Hematopoietic multipotent progenitor cell treated with erythropoietin and hydrocortisone succinate and interleukin-3 and kit ligand, for 17 days (in vitro differentiated cells): ENCODE data around the gene CHST15.

Source experiments
- DNase-seq: peaks from one replicate; pipeline ENCODE4 v3.0.0-alpha.2; 2015; ENCODE audit warnings: low spot score

Gene CHST15

GRCh38 chr10:124029559-124029958 is 63.8 kb downstream of the CHST15 start:
- no peak for DNase-seq

- DNase-seq = no peak
Measured at GRCh38 chr10:124028700-124029480, 64.5 kb downstream of the CHST15 start.

- DNase-seq = no peak
Measured at GRCh38 chr10:124027651-124028050, 65.7 kb downstream of the CHST15 start.

GRCh38 chr10:124027031-124027611 is 66.3 kb downstream of the CHST15 start:
- no peak for DNase-seq

DNA sequence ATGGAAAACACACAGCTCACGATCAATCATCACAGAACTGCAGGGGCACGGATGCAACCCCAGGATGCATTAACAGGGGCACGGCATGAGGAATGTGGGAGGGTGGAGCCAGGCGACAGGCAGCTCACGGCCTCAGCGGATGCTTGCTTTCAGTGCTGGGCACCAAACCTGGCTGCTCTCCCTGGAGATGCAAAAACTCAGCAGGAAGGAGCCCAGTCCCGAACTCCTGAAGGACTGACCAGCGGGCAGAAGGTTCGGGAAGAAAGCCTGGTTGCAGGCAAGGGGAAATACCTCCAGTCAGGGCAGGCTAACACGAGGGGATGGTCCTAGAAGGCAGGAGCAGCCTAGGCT is 66.8 kb downstream of the CHST15 start:
- DNase-seq = no peak

- DNase-seq = no peak
Measured at GRCh38 chr10:124025660-124026588, 67.5 kb downstream of the CHST15 start.

DNA sequence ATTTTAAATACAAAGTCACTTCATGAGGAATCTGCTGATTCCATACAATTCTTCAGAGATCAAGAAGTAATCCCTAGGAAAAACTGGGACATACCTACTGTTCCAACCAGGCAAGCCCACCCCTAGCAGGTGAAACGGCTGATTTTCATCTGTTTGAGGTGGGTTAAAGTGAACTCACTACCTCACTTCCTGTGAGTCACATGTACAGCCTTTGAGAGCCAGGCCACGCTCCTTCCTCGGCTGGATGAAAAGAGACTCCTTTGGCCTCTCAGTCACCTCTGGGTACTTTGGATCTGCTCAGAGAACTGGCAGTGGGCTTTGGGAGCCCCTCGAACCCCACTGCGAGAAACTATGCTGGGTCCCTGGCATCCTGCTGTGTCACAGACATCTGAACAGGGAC is 68.2 kb downstream of the CHST15 start:
- no peak for DNase-seq

GRCh38 chr10:124022066-124022465 is 71.3 kb downstream of the CHST15 start:
- no peak for DNase-seq

GRCh38 chr10:124020981-124021815 is 72.2 kb downstream of the CHST15 start:
- no peak for DNase-seq

GRCh38 chr10:124019886-124020797 is 73.3 kb downstream of the CHST15 start:
- DNase-seq = no peak

GRCh38 chr10:124018886-124019525 is 74.4 kb downstream of the CHST15 start:
- no peak for DNase-seq

GRCh38 chr10:124017729-124018128 is 75.7 kb downstream of the CHST15 start:
- DNase-seq = no peak

DNA sequence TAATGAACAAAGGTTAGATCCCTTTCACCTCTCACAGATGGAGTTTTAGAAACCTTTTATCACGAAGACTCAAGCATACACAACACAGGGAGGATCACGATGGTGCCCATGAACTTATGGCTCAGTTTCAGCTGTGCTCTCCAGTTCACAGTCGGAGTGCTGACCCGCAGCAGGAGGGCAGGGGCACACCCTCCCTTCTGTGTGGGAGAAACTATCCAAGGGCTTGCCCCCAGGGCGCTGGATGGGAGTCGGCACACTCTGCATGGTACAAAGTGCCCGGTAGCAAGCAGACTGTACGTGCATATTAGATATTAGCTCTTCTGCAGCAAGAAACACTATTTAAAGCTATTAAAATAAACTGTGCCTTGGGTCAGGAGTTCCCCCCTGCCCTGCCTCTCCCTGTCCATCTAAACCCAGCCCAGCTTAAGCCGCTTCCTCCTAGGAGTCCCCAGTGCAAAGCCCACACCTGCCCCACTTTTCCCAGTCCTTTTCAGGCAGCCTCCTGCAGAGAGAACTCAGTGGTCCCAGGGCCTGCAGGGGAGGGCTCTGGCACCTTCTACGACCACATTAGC is 76.5 kb downstream of the CHST15 start:
- DNase-seq = no peak

- DNase-seq = no peak
Measured at GRCh38 chr10:124015991-124016390, 77.4 kb downstream of the CHST15 start.

GRCh38 chr10:124014416-124015154 is 78.8 kb downstream of the CHST15 start:
- no peak for DNase-seq

GRCh38 chr10:124013916-124014315 is 79.5 kb downstream of the CHST15 start:
- DNase-seq = no peak

DNA sequence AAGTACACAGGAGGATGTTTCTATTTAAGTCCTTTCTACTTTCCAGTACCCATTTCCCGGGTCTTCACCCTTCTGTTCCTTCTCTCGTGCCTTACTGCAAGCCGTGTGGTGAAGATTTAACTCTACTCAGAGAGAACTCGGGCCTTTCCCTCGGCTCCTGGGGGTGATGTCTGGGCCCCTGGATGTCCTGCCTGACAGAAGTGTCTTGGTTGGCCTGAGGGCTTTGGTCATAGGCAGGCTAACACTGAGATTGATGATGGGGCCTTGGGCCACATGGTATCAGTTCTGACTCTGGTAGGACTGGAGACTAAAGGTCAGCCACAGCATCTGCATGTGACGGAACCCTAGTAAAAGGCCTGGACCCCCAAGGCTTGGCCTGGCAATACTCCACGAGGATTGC is 80.4 kb downstream of the CHST15 start:
- DNase-seq = no peak

DNA sequence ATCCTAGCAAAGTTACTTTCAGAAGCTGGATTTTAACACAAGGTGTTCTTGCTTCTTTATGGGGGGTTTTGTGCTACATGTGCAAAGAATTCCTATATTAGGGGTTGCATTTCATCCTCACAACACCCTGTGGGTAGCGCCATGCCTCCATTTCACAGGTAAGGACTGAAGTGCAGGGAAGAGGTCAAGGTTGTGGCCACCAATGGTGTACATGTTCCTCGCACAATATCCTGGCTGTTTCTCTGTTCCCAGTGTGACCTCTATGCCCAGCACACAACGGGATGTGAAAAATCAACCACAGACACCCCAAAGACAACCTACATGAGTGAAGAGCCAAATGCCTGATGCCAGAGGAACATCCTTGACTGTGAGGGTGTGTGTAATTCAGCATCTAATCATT is 80.8 kb downstream of the CHST15 start:
- DNase-seq = no peak

- DNase-seq = no peak
Measured at GRCh38 chr10:124012066-124012465, 81.3 kb downstream of the CHST15 start.
